GM12873 (cell line): ENCODE data around the gene CYP2J2.

Source experiments
- CTCF ChIP-seq: IDR thresholded peaks from 2 replicates; pipeline ENCODE4 v1.5.1; 2012; ENCODE audit warnings: low read depth, mild to moderate bottlenecking, moderate library complexity, low read length, control low read depth; ENCODE audit not compliant: insufficient read depth; ENCODE audit errors: missing control alignments

The CYP2J2 gene

GRCh38 chr1:59898927-59899326 lies 27.6 kb downstream of the CYP2J2 start:
- TF ChIP-seq CTCF, result no peak

- TF ChIP-seq CTCF, result no peak
Measured at GRCh38 chr1:59897165-59897564, 29.4 kb downstream of the CYP2J2 start.

GRCh38 chr1:59892841-59893811 lies 33.4 kb downstream of the CYP2J2 start:
- no peak for TF ChIP-seq CTCF

GRCh38 chr1:59885160-59885832 lies 41.3 kb downstream of the CYP2J2 start:
- TF ChIP-seq CTCF, result no peak

- TF ChIP-seq CTCF, result no peak
Measured at GRCh38 chr1:59880735-59881134, 45.8 kb downstream of the CYP2J2 start.

- no peak for TF ChIP-seq CTCF
Measured at GRCh38 chr1:59879996-59880505, 46.5 kb downstream of the CYP2J2 start.

- peak; percentile 62 for TF ChIP-seq CTCF
Measured at GRCh38 chr1:59879574-59879973, 47.0 kb downstream of the CYP2J2 start.
